ENCODE measurements around the gene CHKA. TPM values are rescaled to one million over a fixed set of nuclear protein-coding genes. Genes with fewer than 3 reads are reported as not detected.

Gene CHKA
- total RNA-seq, 5 donors from 2014 or later (not counting 1 experiment from before 2014, with no cell fraction given) = 4.4 to 19.4 (median 7.6) TPM

DNA sequence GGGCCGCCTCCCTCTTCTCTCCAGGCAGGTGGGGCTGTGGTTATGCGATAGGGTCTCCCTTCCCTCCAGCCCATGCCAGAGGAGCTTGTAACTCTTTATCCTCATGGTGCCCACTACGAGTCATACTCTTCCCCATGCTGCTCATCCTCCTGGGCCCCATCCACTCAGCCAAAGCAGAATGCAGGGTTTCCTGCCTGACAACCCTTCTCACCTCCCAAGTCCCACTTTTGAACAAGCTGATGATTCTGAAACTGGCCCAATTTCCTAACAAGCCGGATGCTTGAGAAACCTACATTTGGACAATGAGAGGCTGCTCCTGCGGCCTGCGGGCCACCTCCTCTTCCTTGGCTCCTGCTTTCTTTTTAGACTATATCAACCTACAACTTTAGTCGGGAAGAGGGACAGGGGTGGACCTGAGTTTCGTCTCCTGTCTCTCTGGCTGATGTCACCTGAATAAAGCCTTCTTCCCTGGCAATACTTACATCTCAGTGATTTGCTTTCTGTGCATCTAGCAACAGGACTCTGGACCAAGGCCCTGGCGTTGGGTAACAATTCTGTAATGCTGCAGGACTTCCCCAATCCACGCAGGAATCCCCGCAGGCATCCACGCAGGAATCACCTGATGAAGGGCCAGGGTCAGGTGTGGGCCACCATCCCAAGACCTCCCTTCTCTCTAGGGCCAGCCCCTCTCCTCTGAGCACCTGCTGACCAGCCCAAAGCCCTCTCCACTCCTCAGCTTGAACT is 92.2 kb downstream of the CHKA start:
- POLR2A ChIA-PET = no interaction called here
- Histone ChIP-seq H3K4me1 (ENCODE audit: control insufficient read depth in 1 of 2, extremely low read depth in 1 of 2, insufficient read depth in 2 of 2, low read length in 2 of 2) (peaks cover 4 to 34% of the 10 kb centered on the region in 2 experiments), H3K4me3 (ENCODE audit: control insufficient read depth in 1 of 2, extremely low read depth in 1 of 2, low read length in 1 of 2) (no peak overlapping the region), H3K9me3 (no peaks in the 10 kb centered on the region), H3K27ac (ENCODE audit: low read length) (no peak overlapping the region), H3K27me3 (replicated peaks in 1 of 2; ENCODE audit: control insufficient read depth in 2 of 2, extremely low read depth in 1 of 2, insufficient read depth in 2 of 2, low read length in 1 of 2) (no peaks in the 10 kb centered on the region), H3K36me3 (ENCODE audit: control insufficient read depth in 2 of 2, extremely low read depth in 1 of 2, insufficient read depth in 1 of 2, low read length in 1 of 2) (peaks cover 8 to 15% of the 10 kb centered on the region in 2 donors)
- DNase-seq (no peak), ATAC-seq (replicated peaks in 1 of 4) (no peak)
- Mint-ChIP-seq H3K27me3 (no peaks in the 10 kb centered on the region), H3K4me3 (peak overlapping the region; percentile 91 to 96 (median 95)), H3K4me1 (peaks cover 19 to 29% (median 27%) of the 10 kb centered on the region in 3 donors), H3K27ac (no peak overlapping the region), H3K9me3 (peaks cover 4 to 5% (median 5%) of the 10 kb centered on the region in 3 donors), H3K36me3 (peaks cover 9% of the 10 kb centered on the region)
- WGBS (ENCODE audit: insufficient coverage) = 94% methylated on average over 8 of the region's 12 CpGs
- CTCF ChIA-PET = interaction anchor here in 1 of 2 donors (0.7 kb wide), 1 partner anchor 784 kb away, joined by 7 read pairs; no protein-coding TSS in a partner anchor

DNA sequence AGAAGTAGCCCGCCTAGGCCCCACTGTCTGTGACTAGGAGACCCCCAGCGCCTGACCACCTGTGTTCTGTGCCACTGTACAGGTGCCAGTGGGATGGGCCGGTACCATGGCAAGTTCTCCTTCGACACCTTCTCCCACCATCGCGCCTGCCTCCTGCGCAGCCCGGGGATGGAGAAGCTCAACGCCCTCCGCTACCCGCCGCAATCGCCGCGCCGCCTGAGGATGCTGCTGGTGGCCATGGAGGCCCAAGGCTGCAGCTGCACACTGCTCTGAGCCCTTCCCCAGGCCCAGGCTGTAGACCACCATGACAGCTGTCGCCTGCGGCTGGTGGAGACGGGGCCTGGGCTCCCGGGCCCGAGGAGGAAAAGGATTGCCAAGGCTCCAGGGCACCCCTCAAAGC is 93.5 kb downstream of the CHKA start:
- H3K4me1 Mint-ChIP-seq = peaks cover 19 to 29% (median 25%) of the 10 kb centered on the region in 3 donors
- H3K36me3 Mint-ChIP-seq = peaks cover 6% of the 10 kb centered on the region
- ATAC-seq (replicated peaks in 1 of 4) = no peak
- POLR2A ChIA-PET = no interaction called here
- H3K9me3 Mint-ChIP-seq = peaks cover 4 to 5% (median 5%) of the 10 kb centered on the region in 3 donors
- peaks cover 3 to 8% of the 10 kb centered on the region in 2 donors for H3K36me3 ChIP-seq (ENCODE audit: control insufficient read depth in 2 of 2, extremely low read depth in 1 of 2, insufficient read depth in 1 of 2, low read length in 1 of 2)
- H3K4me3 ChIP-seq (ENCODE audit: control insufficient read depth in 1 of 2, extremely low read depth in 1 of 2, low read length in 1 of 2) = no peak overlapping the region
- no peak for DNase-seq
- CTCF ChIA-PET = interaction anchor here in 1 of 2 donors (0.6 kb wide), 1 partner anchor 24 kb away, joined by 9 read pairs; no protein-coding TSS in a partner anchor
- no peak overlapping the region for H3K27ac ChIP-seq (ENCODE audit: low read length)
- H3K9me3 ChIP-seq = no peaks in the 10 kb centered on the region
- peaks cover 4 to 27% of the 10 kb centered on the region in 2 experiments for H3K4me1 ChIP-seq (ENCODE audit: control insufficient read depth in 1 of 2, extremely low read depth in 1 of 2, insufficient read depth in 2 of 2, low read length in 2 of 2)
- H3K4me3 Mint-ChIP-seq = no peak overlapping the region
- no peaks in the 10 kb centered on the region for H3K27me3 Mint-ChIP-seq
- no peaks in the 10 kb centered on the region for H3K27me3 ChIP-seq (replicated peaks in 1 of 2; ENCODE audit: control insufficient read depth in 2 of 2, extremely low read depth in 1 of 2, insufficient read depth in 2 of 2, low read length in 1 of 2)
- no peak overlapping the region for H3K27ac Mint-ChIP-seq
- 96% methylated on average over 21 of the region's 21 CpGs for WGBS (ENCODE audit: insufficient coverage)

GRCh38 chr11:68026391-68027105 is 94.6 kb downstream of the CHKA start:
- DNase-seq = no peak
- Histone ChIP-seq H3K9me3 (no peaks in the 10 kb centered on the region), H3K27me3 (replicated peaks in 1 of 2; ENCODE audit: control insufficient read depth in 2 of 2, extremely low read depth in 1 of 2, insufficient read depth in 2 of 2, low read length in 1 of 2) (no peaks in the 10 kb centered on the region), H3K36me3 (ENCODE audit: control insufficient read depth in 2 of 2, extremely low read depth in 1 of 2, insufficient read depth in 1 of 2, low read length in 1 of 2) (no peaks in the 10 kb centered on the region), H3K27ac (ENCODE audit: low read length) (no peak overlapping the region), H3K4me3 (ENCODE audit: control insufficient read depth in 1 of 2, extremely low read depth in 1 of 2, low read length in 1 of 2) (no peak overlapping the region), H3K4me1 (ENCODE audit: control insufficient read depth in 1 of 2, extremely low read depth in 1 of 2, insufficient read depth in 2 of 2, low read length in 2 of 2) (peaks cover 4 to 16% of the 10 kb centered on the region in 2 experiments)
- Mint-ChIP-seq H3K27me3 (no peaks in the 10 kb centered on the region), H3K27ac (no peak overlapping the region), H3K9me3 (peaks cover 4 to 5% (median 5%) of the 10 kb centered on the region in 3 donors), H3K36me3 (peaks cover 6% of the 10 kb centered on the region), H3K4me3 (no peak overlapping the region), H3K4me1 (peaks cover 14 to 24% (median 21%) of the 10 kb centered on the region in 3 donors)
- ChIA-PET POLR2A (no interaction called here), CTCF (no interaction called here)
- ATAC-seq (replicated peaks in 1 of 4) = no peak
- WGBS (ENCODE audit: insufficient coverage) = 80% methylated on average over 15 of the region's 18 CpGs

- Histone ChIP-seq H3K27me3 (replicated peaks in 1 of 2; ENCODE audit: control insufficient read depth in 2 of 2, extremely low read depth in 1 of 2, insufficient read depth in 2 of 2, low read length in 1 of 2) (peaks cover 0 to 8% of the 10 kb centered on the region in 2 experiments), H3K4me1 (ENCODE audit: control insufficient read depth in 1 of 2, extremely low read depth in 1 of 2, insufficient read depth in 2 of 2, low read length in 2 of 2) (peaks cover 0 to 7% of the 10 kb centered on the region in 2 experiments), H3K27ac (ENCODE audit: low read length) (no peak overlapping the region), H3K9me3 (no peaks in the 10 kb centered on the region), H3K36me3 (ENCODE audit: control insufficient read depth in 2 of 2, extremely low read depth in 1 of 2, insufficient read depth in 1 of 2, low read length in 1 of 2) (no peaks in the 10 kb centered on the region), H3K4me3 (ENCODE audit: control insufficient read depth in 1 of 2, extremely low read depth in 1 of 2, low read length in 1 of 2) (no peak overlapping the region)
- ChIA-PET POLR2A (no interaction called here), CTCF (no interaction called here)
- ATAC-seq (replicated peaks in 1 of 4) (peak in 1 of 4 experiments; percentile 35), DNase-seq (peak in 1 of 35 experiments; percentile 35)
- Mint-ChIP-seq H3K4me3 (no peak overlapping the region), H3K9me3 (peaks cover 4 to 5% (median 5%) of the 10 kb centered on the region in 3 donors), H3K27me3 (no peaks in the 10 kb centered on the region), H3K27ac (no peak overlapping the region), H3K36me3 (peaks cover 6% of the 10 kb centered on the region), H3K4me1 (peaks cover 5 to 13% (median 9%) of the 10 kb centered on the region in 3 donors)
- WGBS (ENCODE audit: insufficient coverage) = 52% methylated on average over 5 of the region's 5 CpGs
These were observed 96.1 kb downstream of the CHKA start for GRCh38 chr11:68025047-68025446.

GRCh38 chr11:68024508-68024907 is 96.7 kb downstream of the CHKA start:
- H3K36me3 ChIP-seq (ENCODE audit: control insufficient read depth in 2 of 2, extremely low read depth in 1 of 2, insufficient read depth in 1 of 2, low read length in 1 of 2) = no peaks in the 10 kb centered on the region
- no peaks in the 10 kb centered on the region for H3K9me3 ChIP-seq
- Mint-ChIP-seq H3K9me3 (peaks cover 4 to 5% (median 5%) of the 10 kb centered on the region in 3 donors), H3K36me3 (peaks cover 6% of the 10 kb centered on the region), H3K4me3 (no peak overlapping the region), H3K4me1 (peaks cover 2 to 8% (median 6%) of the 10 kb centered on the region in 3 donors), H3K27me3 (no peaks in the 10 kb centered on the region), H3K27ac (no peak overlapping the region)
- CTCF ChIA-PET = no interaction called here
- DNase-seq (no peak), ATAC-seq (replicated peaks in 1 of 4) (no peak)
- H3K4me3 ChIP-seq (ENCODE audit: control insufficient read depth in 1 of 2, extremely low read depth in 1 of 2, low read length in 1 of 2) = no peak overlapping the region
- WGBS (ENCODE audit: insufficient coverage) = 93% methylated on average over 2 of the region's 5 CpGs
- POLR2A ChIA-PET = no interaction called here
- H3K4me1 ChIP-seq (ENCODE audit: control insufficient read depth in 1 of 2, extremely low read depth in 1 of 2, insufficient read depth in 2 of 2, low read length in 2 of 2) = peaks cover 0 to 2% of the 10 kb centered on the region in 2 experiments
- peaks cover 0 to 8% of the 10 kb centered on the region in 2 experiments for H3K27me3 ChIP-seq (replicated peaks in 1 of 2; ENCODE audit: control insufficient read depth in 2 of 2, extremely low read depth in 1 of 2, insufficient read depth in 2 of 2, low read length in 1 of 2)
- no peak overlapping the region for H3K27ac ChIP-seq (ENCODE audit: low read length)

- ChIA-PET POLR2A (no interaction called here), CTCF (no interaction called here)
- no peak for DNase-seq
- H3K27ac ChIP-seq (ENCODE audit: low read length) = no peak overlapping the region
- H3K27me3 ChIP-seq (replicated peaks in 1 of 2; ENCODE audit: control insufficient read depth in 2 of 2, extremely low read depth in 1 of 2, insufficient read depth in 2 of 2, low read length in 1 of 2) = peaks cover 0 to 8% of the 10 kb centered on the region in 2 experiments
- no peaks in the 10 kb centered on the region for H3K9me3 ChIP-seq
- ATAC-seq (replicated peaks in 1 of 4) = no peak
- Mint-ChIP-seq H3K27ac (no peak overlapping the region), H3K27me3 (no peaks in the 10 kb centered on the region), H3K36me3 (peaks cover 6% of the 10 kb centered on the region), H3K4me3 (no peak overlapping the region), H3K9me3 (peaks cover 4 to 5% (median 5%) of the 10 kb centered on the region in 3 donors), H3K4me1 (no peaks in the 10 kb centered on the region)
- no peaks in the 10 kb centered on the region for H3K4me1 ChIP-seq (ENCODE audit: control insufficient read depth in 1 of 2, extremely low read depth in 1 of 2, insufficient read depth in 2 of 2, low read length in 2 of 2)
- WGBS (ENCODE audit: insufficient coverage) = 94% methylated on average over 11 of the region's 13 CpGs
- no peak overlapping the region for H3K4me3 ChIP-seq (ENCODE audit: control insufficient read depth in 1 of 2, extremely low read depth in 1 of 2, low read length in 1 of 2)
- no peaks in the 10 kb centered on the region for H3K36me3 ChIP-seq (ENCODE audit: control insufficient read depth in 2 of 2, extremely low read depth in 1 of 2, insufficient read depth in 1 of 2, low read length in 1 of 2)
These were observed 98.7 kb downstream of the CHKA start for GRCh38 chr11:68022531-68022930.
